Stimulated activated CD4-positive, alpha-beta T cell treated with anti-CD3 and anti-CD28 coated beads, Interleukin-1b, Interleukin-23, amount 100 ng/mL, for 48 hours (primary cell): ENCODE data around the gene COX8C.

Experiments used
- DNase-seq: peaks from one replicate; pipeline ENCODE4 v3.0.0-alpha.2; 2020

COX8C gene, protein sequence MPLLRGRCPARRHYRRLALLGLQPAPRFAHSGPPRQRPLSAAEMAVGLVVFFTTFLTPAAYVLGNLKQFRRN

DNA sequence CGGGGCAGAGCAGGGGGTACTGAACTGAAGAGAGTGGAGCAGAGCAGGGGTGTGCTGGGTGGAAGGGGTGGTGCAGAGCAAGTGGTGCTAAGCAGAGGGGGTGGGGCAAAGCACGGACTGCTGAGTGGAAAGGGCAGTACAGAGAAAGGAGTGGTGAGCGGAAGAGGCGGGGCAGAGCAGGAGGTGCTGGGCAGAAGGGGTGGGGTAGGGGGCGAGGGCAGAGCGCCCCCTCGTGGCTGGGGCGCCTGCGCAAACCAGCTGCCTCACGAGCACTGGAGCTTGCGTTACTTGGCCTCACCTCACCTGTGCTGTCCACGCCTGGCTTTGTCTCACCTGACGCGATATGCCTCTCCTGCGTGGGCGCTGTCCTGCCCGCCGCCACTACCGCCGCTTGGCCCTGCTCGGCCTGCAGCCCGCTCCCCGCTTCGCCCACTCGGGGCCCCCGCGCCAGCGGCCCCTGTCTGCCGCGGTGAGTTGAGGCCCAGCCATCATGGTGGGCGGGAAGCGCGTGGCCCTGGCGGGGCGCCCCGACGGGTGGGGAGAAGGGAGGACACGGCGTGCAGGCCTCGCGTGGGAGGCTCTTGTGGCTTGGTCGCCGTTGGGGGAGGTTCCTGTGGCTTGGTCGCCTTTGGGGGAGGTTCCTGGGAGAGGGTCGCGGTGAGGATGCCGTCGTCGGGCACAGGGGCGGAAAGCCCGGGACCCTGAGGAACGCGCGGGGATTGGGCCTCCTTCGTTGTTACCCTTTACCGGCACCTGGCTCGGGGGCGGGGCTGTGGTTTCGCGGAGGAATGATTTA lies at the start of gene COX8C:
TSS of gene COX8C (plus strand) at position 257 of the 796 bp plus-strand sequence. CDS start at position 344, 87 bp downstream.
- no peak for DNase-seq

DNA sequence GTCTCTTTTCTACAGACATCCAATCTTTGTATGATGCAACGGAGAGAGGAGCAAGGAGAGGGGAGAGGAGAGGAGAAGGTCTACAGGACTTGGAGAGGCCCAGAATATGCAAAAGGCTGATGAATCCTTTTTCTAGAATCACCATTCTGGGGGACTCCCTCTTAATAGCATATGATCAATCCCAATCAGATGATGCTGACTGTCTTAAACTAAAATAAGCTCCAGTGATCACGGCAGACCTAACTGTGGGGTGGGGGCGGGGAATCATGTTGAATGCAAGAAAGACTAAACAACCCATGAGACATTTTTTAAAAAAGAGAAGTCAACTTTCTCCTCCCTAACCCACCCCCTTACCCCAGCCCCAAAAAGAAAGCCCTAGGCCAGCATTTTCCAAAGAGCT lies 47.6 kb upstream of the COX8C start:
- no peak for DNase-seq

DNA sequence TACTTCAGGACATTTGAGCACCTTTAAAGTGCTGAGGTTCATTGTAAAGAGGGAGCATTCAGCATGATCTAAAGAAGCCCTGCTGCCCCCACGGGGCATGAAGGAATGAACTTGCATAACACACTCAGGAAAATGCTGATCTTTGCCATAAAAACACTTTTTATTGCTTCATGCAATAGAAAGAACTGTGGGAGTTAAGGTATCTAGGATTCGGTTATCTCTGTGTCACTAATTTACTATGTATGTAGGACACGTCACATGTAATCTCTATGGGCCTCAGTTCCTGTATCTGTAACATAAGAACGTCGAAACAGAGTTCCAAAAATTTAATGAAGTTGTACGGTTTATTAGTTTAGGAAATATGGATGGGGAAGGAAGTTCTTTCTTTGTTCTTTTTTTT lies 47.1 kb upstream of the COX8C start:
- DNase-seq: no peak

DNA sequence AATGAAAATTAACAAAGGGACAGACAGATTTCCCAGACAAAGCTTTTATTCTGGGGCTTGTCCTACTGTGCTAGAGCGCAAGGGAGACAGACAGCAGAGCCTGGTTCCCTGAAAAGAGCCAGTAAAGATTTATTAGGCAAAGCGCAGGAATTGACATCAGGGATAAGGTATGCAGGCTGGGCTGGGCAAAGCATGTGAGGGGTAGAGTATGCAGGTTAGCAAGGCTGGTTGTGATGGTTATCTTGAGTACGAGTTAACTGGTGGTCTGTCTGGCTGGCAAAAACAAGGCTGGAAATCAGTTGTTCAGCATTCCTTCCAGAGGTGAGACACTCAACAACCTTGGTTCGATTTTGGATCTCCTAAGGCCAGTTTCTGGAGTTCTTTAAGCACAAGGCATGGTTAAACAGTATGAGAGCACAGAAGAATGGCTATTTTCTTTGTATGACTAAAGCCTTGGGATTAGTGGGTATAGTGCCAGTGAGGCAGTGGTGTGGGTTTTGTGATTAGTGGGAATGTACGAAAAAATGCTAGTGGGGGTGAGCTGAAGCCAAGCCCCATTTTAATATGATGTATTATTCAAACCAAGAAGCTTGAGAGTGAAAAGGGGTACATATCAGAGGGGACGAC lies 45.0 kb upstream of the COX8C start:
- DNase-seq: no peak

DNA sequence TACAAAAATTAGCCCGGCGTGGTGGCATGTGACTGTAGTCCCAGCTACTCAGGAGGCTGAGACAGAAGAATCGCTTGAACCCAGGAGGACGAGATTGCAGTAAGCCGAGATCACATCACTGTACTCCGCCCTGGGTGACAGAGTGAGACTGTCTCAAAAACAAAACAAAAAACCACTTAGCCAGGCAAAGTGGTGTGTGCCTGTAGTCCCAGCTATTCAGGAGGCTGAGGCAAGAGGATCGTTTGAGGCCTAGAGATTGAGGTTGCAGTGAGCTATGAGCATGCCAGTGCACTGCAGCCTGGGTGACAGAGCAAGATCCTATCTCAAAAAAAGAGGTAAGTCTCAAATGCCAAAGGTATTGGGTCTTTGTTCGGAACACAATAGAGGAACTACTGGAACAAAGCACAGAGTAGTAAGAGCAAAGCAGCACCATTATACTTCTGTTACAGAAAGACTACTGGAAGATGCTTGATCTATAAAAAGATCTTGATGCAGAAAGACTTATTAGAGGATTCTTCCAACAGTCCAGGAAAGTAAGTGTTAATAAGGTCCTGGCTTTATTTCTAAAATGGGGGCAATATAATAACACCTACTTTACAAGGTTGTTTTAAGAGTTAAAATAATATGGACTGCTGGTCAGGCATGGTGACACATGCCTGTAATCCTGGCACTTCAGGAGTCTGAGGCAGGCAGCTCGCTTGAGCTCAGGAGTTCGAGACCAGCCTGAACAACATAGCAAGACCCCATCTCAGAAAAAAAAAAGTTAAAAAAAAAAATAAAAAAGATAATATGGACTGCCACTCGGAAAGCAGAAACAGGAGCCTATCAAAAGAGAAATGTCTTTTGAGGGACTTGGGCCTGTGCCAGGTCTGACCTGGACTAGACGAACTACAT lies 44.0 kb upstream of the COX8C start:
- DNase-seq: no peak

DNA sequence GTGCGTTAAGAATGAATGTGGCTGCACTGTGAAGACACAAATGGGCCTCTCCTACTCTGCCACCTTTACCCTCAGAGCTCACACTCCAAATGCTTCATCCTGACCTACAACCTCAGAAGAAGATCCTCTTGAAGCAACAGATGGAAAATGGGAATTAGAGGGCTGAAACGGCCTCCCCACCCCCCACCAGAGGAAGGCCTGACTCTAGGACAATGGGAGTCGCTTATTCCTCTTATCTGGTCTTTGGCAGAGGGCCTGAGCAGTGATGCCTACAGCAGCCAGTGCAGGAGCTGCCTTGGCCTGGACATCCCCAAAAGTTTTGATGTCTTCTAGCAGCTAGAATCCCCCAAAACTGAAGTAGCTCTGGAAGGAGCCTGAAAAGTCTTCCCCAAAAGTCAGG lies 43.3 kb upstream of the COX8C start:
- no peak for DNase-seq

DNA sequence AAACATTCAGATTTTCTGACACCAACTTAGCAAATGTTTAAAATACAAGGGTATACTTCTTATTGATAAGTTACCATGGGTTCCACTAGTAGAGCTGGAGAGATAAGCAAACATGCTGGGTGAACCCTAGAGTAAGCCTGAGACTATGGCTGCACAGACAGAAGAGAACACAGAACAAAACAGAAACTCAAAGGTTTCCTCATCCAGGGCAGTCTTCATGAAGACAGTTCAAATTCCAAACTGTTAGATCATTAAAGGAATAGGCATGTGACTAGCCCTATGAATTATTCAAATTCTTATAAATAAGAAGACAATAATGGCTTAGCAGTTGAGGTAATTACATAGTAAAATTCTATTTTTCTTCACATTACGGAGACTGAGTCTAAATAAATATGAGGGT lies 42.2 kb upstream of the COX8C start:
- no peak for DNase-seq

DNA sequence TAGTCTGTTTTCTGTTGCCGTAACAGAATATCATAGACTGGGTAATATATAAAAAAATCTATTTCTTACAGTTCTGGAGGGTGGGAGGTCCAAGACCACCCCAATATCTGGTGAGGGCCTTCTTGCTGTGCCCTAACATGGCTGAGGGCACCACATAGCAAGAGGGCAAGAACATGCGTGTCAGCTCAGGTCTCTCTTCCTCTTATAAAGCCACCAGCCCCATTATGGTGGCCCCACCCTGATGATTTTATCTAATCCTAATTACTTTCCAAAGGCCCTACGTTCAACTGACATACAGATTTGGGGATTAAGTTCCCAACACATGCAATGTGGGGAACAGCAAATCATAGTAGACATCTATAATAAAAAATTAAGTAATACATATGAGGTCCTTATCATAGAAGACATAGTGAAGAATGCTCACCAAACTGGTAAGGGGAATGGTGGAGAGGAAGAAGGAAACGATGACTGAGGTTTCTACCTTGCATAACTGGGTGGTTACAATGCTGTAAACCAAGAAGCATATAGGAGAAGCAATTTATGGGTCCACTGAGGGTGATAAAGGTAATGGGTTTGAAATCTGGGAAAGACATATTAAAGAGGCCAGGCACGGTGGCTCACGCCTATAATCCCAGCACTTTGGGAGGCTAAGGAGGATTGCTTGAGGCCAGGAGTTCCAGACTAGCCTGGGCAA lies 41.1 kb upstream of the COX8C start:
- DNase-seq: no peak

DNA sequence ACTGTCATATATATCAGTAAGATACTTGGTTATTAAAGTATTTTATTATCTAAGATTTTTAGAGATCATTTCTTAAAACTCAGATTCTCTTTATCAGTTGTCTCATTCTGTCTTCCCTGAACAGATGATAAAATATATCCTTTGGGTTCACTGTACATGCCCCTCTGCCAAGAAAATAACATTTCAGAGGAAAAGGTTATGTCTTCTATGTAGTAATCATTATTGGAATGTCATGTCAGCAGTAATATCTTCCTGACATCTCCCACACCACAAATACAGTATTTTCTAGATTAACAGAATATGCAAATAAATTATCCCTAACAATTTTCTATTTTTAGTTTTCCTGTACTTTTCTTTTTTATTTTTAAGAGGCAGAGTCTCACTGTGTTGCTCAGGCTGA lies 40.2 kb upstream of the COX8C start:
- DNase-seq: no peak

DNA sequence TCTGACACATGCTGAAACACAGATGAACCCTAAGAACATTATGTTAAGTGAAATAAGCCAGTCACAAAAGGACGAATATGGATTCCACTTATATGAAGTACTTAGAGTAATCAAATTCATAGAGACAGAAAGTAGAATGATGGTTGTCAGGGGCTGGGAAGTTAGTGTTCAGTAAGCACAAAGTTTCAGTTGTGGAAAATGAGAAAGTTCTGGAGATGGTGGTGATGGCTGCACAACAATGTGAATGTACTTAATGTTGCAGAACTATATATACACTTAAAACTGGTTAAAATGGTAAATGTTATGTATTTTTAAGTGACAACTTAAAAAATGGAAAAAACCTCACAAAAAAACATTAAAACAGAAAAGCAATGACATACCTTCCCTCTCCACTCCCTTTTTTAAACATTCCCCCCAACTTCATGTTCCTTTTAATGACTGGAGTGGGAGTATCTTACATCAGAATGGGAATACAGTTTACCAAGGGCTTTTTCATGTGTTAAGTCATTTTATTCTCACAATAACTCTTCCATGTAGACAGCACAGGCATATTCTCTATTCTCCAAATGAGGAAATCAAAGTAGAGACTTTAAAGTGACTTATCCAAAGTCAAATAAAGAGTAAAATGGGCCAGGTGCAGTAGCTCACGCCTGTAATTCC lies 38.2 kb upstream of the COX8C start:
- DNase-seq: no peak

DNA sequence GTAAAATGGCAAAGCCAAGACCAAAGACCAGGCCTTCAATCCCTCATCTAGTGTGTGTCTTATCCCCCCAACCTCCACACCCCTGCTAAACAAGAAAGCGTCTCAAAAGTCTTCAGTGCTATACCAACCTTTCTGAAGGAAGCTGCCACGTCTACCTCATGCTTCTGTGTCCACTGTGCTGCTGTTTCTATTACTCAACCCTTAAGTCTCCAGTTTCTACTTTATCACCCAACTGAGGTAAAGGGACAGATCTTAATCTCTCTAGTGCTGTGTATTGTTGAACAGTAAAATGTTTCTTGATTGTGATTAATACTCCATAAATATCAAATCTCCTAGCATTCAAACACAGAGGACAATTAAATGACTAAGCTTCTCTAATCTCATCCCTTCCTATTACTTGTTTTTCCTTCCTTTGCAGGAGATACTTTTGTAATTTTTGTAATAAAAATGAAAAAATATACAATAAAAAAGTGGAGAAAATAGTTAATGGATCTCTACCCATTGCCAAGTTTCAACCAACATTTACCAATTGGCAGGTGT lies 37.5 kb upstream of the COX8C start:
- DNase-seq: no peak

DNA sequence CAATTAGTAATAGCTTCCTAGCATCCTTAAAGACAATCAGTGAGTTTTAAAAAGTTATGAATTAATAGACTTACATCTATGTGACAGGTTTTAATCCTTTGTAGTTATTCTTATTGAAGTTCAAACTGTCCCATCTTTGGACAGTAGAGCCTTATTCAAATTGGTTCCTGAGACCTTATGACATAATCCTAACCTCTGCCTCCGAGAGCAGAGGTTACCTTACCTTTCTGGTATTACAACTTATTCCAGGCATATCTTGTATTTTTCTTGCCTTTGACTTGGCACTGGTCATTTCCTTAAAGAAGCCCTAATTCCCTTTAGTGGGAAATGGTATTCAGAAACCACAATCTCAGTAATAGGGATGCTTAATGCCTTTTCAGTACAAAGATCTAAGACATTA lies 35.9 kb upstream of the COX8C start:
- DNase-seq: no peak

DNA sequence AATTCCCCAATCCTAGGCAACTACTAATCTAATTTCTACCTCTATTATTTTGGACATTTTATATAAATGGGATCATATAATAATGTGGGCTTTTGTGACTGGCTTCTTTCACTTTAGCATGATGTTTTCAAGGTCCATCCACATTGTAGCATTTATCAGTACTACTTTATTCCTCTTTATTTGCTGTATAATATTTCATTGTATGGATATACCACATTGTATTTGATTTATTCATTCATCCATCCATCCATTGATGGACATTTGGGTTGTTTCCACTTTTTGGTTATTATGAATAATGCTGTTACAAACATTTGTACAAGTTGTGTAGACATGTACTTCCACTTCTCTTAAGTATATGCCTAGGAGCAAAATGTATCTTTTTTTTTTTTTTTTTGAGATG lies 31.4 kb upstream of the COX8C start:
- no peak for DNase-seq

DNA sequence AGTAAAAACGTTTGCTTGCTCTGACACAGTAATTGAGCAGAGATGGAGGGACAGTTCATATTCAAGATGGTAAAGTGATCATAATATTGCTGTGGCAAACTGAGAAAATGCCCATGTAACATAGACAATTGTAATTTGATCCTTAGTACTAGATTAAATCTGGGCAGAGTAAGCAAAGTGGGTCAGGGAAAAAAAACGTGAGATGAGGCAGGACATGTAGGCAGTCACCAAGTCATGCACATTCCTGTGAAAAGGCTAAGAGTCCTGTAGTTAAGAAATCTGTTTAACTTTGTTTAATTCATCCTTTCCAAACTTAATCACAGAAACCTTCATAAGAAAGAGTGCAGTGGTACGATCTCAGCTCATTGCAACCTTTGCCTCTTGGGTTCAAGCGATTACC lies 30.3 kb upstream of the COX8C start:
- no peak for DNase-seq

DNA sequence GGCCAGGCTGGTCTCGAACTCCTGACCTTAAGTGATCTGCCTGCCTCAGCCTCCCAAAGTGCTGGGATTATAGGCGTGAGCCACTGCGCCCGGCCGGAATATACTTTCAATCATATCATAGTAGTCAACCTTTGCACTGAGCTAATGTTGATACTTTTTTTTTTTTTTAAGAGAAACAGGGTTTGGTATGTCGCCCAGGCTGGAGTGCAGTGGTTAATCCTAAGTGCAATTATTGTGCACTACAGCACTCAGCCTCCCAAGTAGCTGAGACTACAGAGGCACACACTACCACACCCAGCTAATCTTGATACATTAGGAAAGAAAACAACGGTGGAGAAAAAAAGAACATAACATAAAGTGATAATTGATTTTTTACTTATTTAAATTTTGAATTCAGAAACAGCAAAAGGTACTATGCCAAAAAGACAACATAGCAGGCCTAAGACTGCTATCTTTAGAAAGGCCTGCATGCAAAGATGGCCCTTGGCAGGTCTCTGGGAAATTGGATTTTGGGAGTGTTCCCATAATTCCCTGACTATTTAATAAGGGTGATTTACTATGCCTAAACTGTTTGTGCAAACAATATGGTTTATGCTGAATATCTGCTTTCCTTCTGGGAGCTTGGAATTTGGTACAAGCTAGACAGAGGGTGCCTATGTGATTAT lies 29.6 kb upstream of the COX8C start:
- no peak for DNase-seq

DNA sequence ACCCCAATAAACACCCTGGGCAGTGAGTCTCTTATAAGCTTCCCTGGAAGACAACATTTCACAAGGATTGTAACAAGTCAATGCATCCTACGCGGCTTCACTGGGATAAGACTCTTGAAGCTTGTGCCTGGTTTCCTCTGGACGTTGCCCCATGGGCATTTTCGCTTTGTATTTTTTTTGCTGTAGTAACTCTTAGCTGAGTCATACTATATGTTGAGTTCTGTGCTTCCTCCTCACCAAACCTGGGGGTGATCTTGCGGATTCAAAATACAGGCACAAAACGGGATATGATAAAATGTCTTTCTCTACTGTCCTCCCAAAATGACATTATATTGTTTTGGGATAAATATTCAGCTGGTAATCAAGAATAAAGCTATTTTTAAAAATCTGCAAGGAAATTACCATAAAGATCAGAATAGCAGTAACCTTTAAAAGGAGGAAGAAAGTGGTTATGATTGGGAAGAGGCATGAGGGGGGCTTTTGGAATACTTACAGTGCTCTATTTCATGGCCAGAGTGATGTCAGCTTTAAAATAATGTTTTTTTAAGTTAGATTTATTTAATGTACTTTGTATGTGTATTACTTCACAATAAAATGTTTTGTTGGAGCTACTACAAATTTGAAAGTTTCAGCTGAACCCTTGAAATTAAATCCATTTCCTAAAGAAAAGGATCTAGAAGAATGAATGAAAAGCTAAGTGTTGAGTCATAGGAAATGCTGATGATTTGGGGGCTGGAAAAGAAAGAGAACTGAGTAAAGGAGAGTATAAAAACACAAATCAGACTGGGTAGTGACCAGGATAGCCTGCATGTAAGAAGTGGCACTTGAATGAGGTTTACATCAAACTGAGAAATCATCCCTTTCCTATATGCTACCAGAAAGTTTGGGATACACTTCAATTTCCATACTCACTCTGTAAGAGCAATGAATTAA lies 28.8 kb upstream of the COX8C start:
- no peak for DNase-seq

DNA sequence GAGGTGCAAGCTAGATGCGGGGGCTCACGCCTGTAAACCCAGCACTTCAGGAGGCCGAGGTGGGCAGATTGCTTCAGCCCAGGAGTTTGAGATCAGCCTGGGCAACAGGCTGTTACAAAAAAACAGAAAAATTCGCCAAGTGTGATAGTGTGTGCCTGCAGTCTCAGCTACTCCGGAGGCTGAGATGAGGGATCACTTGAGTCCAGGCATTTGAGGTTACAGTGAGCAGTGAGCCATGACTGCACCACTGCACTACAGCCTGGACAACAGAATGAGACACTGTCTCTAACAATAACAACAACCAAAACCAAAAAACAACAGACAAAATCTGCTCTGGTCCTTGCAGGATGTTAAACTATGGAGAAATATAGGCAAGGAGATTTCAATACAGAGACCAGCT lies 28.1 kb upstream of the COX8C start:
- no peak for DNase-seq

DNA sequence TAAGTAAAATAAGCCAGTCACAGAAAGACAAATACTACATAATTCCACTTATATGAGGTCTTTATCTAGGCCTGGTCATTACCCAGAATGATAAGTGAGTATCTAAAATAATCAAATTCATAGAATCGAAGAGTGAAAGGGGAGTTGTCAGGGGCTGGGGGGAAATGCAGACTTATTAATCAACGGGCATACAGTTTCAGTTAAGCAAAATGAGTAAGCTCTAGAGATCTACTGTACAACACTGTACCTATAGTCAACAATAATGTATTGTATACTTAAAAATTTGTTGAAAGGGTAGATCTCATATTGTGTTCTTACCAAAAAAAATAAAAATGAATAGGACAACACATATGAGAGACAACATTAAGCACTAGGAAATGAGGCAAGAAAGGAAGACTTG lies 27.5 kb upstream of the COX8C start:
- no peak for DNase-seq

DNA sequence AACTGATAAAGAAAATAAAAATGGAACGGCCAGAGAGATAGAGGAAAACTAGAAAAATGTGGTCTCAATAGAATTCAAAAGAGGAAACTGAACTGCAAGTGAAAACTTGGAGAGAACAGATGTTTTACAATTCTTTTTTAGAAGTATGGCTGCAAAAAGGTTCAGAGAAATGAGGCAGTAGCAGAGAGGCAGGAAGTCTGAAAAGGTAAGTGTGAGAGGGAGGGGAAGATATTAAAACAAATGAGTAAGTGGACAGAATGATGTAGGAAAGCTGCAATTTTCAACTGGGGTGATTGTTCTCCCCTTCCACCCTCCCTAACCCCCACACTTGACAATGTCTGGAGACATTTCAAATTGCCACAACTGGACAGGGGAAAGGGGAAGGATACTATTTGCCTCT lies 27.0 kb upstream of the COX8C start:
- DNase-seq: no peak

DNA sequence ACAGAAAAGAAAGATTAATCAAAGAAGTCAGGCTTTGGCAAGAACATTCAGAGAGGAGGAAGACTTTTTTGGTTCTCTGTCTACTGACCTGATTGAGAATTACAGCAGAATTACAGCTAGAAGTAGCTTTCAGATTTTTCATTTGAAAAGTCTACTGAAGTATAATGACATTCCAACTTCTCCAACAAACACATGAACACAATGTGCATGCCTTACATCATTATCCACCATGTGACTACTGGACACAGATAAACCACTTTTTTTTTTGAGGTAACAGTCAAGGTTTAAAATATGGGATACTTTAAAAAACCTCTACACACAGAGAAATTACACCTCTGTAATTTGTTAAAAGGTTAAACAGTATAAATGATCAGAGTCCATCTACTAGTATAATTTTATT lies 26.5 kb upstream of the COX8C start:
- DNase-seq: no peak
